Chondrocyte (in vitro differentiated cells): ENCODE measurements around the gene KLK8. TPM values are rescaled to one million over a fixed set of nuclear protein-coding genes. Genes with fewer than 3 reads are reported as not detected.
"Not testable (repeated sequence)": the region's sequence is repeated elsewhere in the genome, so short reads cannot be mapped to it uniquely, and the experiment has no call there.

Source experiments
- DNase-seq: peaks from one replicate; pipeline ENCODE4 v3.0.0; 2021; ENCODE audit warnings: mixed read lengths, low spot score
- H3K27ac Mint-ChIP-seq: one replicate; pipeline ENCODE4 v1.8.0; 2021; ENCODE audit warnings: mild to moderate bottlenecking, moderate library complexity, mixed read lengths; ENCODE audit not compliant: unreplicated experiment
- H3K27me3 Mint-ChIP-seq: 2 replicates; pipeline ENCODE4 v1.8.0; 2021; ENCODE audit warnings: low read depth, mixed read lengths
- H3K36me3 Mint-ChIP-seq: 2 replicates; pipeline ENCODE4 v1.8.0; 2021; ENCODE audit warnings: low read depth, mixed read lengths
- H3K4me1 Mint-ChIP-seq: 2 replicates; pipeline ENCODE4 v1.8.0; 2021; ENCODE audit warnings: low read depth, mild to moderate bottlenecking, mixed read lengths
- H3K4me3 Mint-ChIP-seq: one replicate; pipeline ENCODE4 v1.8.0; 2021; ENCODE audit warnings: mild to moderate bottlenecking, moderate library complexity, mixed read lengths; ENCODE audit not compliant: unreplicated experiment
- H3K9me3 Mint-ChIP-seq: 2 replicates; pipeline ENCODE4 v1.8.0; 2021; ENCODE audit warnings: low read depth, mixed read lengths
- CTCF ChIP-seq: fragments of 200-600 bp; sonication (generic); IDR thresholded peaks from 2 replicates; pipeline ENCODE4 v1.5.0; 2021; ENCODE audit warnings: antibody characterized with exemption, mild to moderate bottlenecking, moderate library complexity
- total RNA-seq: library from RNA; stranded (reverse); gene quantifications from 3 replicates; pipeline ENCODE4 v1.2.1, GENCODE V29; 2021

The KLK8 gene
- total RNA-seq, 1 donor from 2014 or later: not detected

- Mint-ChIP-seq H3K36me3 (no peaks in the 10 kb centered on the region), H3K4me1 (no peaks in the 10 kb centered on the region), H3K4me3 (no peak overlapping the region), H3K9me3 (peaks cover 3% of the 10 kb centered on the region), H3K27me3 (peaks cover 12% of the 10 kb centered on the region), H3K27ac (no peak overlapping the region)
- no peak for DNase-seq
- no peak for TF ChIP-seq CTCF
These were observed 22.5 kb downstream of the KLK8 start for GRCh38 chr19:50978772-50979390.

- DNase-seq: no peak
- TF ChIP-seq CTCF: no peak
- no peaks in the 10 kb centered on the region for H3K36me3 Mint-ChIP-seq
- H3K9me3 Mint-ChIP-seq: peaks cover 3% of the 10 kb centered on the region
- H3K4me1 Mint-ChIP-seq: no peaks in the 10 kb centered on the region
- H3K4me3 Mint-ChIP-seq: no peak overlapping the region
- H3K27ac Mint-ChIP-seq: no peak overlapping the region
- peaks cover 12% of the 10 kb centered on the region for H3K27me3 Mint-ChIP-seq
These were observed 23.8 kb downstream of the KLK8 start for GRCh38 chr19:50977626-50978025.

GRCh38 chr19:50975766-50976165 is 25.6 kb downstream of the KLK8 start:
- TF ChIP-seq CTCF: no peak
- H3K27ac Mint-ChIP-seq: no peak overlapping the region
- no peak overlapping the region for H3K4me3 Mint-ChIP-seq
- H3K27me3 Mint-ChIP-seq: peaks cover 6% of the 10 kb centered on the region
- no peaks in the 10 kb centered on the region for H3K4me1 Mint-ChIP-seq
- H3K36me3 Mint-ChIP-seq: no peaks in the 10 kb centered on the region
- DNase-seq: no peak
- peaks cover 3% of the 10 kb centered on the region for H3K9me3 Mint-ChIP-seq

GRCh38 chr19:50974702-50975556 is 26.5 kb downstream of the KLK8 start:
- peaks cover 10% of the 10 kb centered on the region for H3K27me3 Mint-ChIP-seq
- TF ChIP-seq CTCF: no peak
- no peaks in the 10 kb centered on the region for H3K36me3 Mint-ChIP-seq
- H3K9me3 Mint-ChIP-seq: peaks cover 3% of the 10 kb centered on the region
- H3K4me1 Mint-ChIP-seq: no peaks in the 10 kb centered on the region
- H3K4me3 Mint-ChIP-seq: no peak overlapping the region
- no peak overlapping the region for H3K27ac Mint-ChIP-seq
- DNase-seq: no peak

- Mint-ChIP-seq H3K36me3 (no peaks in the 10 kb centered on the region), H3K4me3 (no peak overlapping the region)
These were observed 28.5 kb downstream of the KLK8 start for GRCh38 chr19:50972795-50973376.

GRCh38 chr19:50969810-50970209 is 31.6 kb downstream of the KLK8 start:
- H3K4me3 Mint-ChIP-seq, H3K4me1 Mint-ChIP-seq, DNase-seq, H3K27ac Mint-ChIP-seq, H3K9me3 Mint-ChIP-seq, H3K36me3 Mint-ChIP-seq: not testable (repeated sequence)
- H3K27me3 Mint-ChIP-seq: peaks cover 15% of the 10 kb centered on the region

More at GRCh38 chr19:50972795-50973376, 28.5 kb downstream of the KLK8 start:
- no peaks in the 10 kb centered on the region for H3K4me1 Mint-ChIP-seq
- DNase-seq: no peak
- peaks cover 17% of the 10 kb centered on the region for H3K27me3 Mint-ChIP-seq
- TF ChIP-seq CTCF: no peak
- H3K9me3 Mint-ChIP-seq: peaks cover 3% of the 10 kb centered on the region
- H3K27ac Mint-ChIP-seq: no peak overlapping the region
